Esophagus muscularis mucosa (tissue), 3 donors: ENCODE measurements around the gene FAM13A.

Experiments
- POLR2A ChIP-seq: fragments of 450-650 bp; IDR thresholded peaks from one replicate; pipeline ENCODE4 v1.6.1; 2017; ENCODE audit warnings: antibody characterized with exemption, moderate library complexity, mild to moderate bottlenecking, low read depth
- POLR2AphosphoS5 ChIP-seq, 2 donors: sonication (generic); formaldehyde crosslinking; IDR thresholded peaks; one replicate each; pipeline ENCODE4 v1.6.1; 2017; ENCODE audit warnings: antibody characterized with exemption in 2 of 2
- TF ChIP-seq, protein P1 (sequence below), 3 experiments: fragments of 200-600 bp in 2 of 3; fragments of 450-650 bp in 1 of 3; sonication (generic) in 2 of 3; IDR thresholded peaks; one replicate each; pipeline ENCODE4 v1.5.1; 2017 to 2019; ENCODE audit warnings: antibody characterized with exemption in 3 of 3, mild to moderate bottlenecking in 2 of 3, moderate library complexity in 1 of 3

DNA sequence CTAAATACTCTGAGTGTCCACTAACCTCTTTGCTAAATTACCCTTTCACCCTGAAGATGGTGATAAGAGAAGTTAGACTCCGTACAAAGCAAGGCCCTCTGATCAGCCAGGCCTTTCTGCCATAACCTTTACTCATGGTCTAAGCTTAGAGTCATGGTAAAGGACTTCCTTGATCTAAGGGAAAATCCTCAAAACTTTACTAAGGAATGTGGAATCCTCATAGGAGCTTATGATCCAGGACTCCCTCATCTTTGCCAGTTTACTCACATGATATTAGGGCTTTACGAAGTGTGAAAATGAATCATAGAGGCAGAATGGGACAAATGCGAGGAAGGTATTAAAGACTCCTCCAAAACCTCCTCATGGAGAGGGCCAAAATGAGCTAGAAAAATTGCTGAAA, 7.9 kb upstream of the FAM13A start:
- TF ChIP-seq, protein P1, sequence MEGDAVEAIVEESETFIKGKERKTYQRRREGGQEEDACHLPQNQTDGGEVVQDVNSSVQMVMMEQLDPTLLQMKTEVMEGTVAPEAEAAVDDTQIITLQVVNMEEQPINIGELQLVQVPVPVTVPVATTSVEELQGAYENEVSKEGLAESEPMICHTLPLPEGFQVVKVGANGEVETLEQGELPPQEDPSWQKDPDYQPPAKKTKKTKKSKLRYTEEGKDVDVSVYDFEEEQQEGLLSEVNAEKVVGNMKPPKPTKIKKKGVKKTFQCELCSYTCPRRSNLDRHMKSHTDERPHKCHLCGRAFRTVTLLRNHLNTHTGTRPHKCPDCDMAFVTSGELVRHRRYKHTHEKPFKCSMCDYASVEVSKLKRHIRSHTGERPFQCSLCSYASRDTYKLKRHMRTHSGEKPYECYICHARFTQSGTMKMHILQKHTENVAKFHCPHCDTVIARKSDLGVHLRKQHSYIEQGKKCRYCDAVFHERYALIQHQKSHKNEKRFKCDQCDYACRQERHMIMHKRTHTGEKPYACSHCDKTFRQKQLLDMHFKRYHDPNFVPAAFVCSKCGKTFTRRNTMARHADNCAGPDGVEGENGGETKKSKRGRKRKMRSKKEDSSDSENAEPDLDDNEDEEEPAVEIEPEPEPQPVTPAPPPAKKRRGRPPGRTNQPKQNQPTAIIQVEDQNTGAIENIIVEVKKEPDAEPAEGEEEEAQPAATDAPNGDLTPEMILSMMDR (IDR thresholded peaks at IDR 0.05) = no peak
- TF ChIP-seq POLR2A = no peak
- no peak for TF ChIP-seq POLR2AphosphoS5 (IDR thresholded peaks at IDR 0.05)
